GM21619 (cell line): Measurements from ENCODE around the gene CTRB1.
"Not testable (repeated sequence)": the region's sequence is repeated elsewhere in the genome, so short reads cannot be mapped to it uniquely, and the experiment has no call there.

Experiments
- ATAC-seq: cut with Tn5 transposase; IDR thresholded peaks from one replicate; pipeline ENCODE4 v1.9.1; 2021; ENCODE audit not compliant: unreplicated experiment

Gene CTRB1

DNA sequence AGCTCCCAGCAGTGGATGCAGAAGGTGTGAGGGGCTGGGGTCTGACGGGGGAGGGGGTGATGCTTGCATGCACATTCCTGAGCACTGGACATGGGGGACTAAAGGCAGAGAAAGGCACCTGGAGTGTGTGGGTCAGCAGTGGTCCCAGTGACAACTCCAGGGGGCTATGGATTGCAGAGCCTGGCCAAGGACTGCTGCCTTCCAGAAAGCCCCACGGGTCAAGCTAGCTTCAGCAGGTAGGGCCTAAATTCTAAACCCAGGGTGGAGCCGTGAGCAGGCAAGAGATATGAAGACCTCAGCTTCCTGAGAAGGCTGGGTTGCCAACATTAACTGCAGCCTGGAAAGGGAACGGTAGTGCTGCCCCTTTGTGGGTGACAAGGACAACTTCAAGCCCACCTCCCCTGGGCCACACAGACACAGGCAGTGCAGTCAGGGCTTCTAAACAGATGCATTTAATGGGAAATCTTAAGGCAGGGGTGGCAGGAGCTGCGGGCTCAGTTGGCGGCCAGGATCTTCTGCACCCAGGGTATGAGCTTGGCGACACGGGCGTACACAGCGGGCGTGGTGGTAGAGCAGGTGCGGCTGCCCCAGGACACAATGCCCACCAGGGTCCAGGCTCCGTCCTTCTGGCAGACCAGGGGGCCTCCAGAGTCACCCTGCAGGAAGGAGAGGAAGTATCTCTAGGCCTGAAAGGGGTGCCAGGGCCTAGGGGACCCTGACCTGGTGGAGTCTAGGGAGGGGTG lies 14.9 kb upstream of the CTRB1 start:
- ATAC-seq: no peak

DNA sequence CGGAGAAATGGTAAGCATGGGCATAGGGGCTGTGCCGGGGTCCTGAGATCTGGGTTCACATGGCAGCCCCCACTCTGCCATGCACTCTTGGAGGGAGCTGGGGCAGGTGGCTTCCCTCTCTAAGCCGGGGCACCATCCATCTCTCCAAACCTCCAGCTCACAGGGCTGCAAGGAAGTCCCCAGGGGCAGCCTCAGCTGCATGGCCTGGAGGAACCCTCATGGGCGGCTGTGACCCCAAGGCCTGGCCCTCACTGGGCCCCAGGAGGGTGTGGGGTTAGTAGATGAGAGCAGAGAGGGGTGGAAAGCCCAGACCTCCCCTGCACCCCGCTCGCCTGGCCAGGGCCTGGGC lies 14.4 kb upstream of the CTRB1 start:
- ATAC-seq: no peak

GRCh38 chr16:75204905-75205304 lies 13.9 kb upstream of the CTRB1 start:
- ATAC-seq: not testable (repeated sequence)

DNA sequence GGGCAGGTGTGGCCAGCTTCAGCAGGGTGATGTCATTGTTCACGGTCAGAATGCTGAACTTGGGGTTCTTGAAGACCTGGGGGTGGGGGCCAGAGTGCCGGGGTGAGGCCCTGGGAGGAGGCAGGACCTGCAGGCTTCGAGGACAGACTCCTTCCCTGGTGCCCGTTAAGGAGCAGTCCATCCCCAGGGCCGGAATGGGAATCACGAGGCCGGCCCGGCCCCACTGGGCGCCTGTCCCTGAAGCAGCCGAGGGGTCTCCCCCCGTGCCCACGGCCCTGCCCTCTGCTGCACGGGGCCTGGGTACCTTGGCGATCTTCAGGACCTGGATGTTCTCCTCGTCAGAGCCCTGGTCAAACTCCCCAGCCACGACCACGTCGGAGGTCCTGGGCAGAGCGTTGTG lies 13.3 kb upstream of the CTRB1 start:
- ATAC-seq: not testable (repeated sequence)

- ATAC-seq: not testable (repeated sequence)
Observed at GRCh38 chr16:75205961-75206748, 12.6 kb upstream of the CTRB1 start.

GRCh38 chr16:75206749-75207451 lies 11.9 kb upstream of the CTRB1 start, which contains the start of gene CTRB2:
Gene CTRB2, minus strand, starts transcription at chr16:75207161. Its CDS starts 20 bp downstream, at chr16:75207141.
- no peak for ATAC-seq

- ATAC-seq: no peak
Observed at GRCh38 chr16:75207831-75208230, 11.0 kb upstream of the CTRB1 start.

DNA sequence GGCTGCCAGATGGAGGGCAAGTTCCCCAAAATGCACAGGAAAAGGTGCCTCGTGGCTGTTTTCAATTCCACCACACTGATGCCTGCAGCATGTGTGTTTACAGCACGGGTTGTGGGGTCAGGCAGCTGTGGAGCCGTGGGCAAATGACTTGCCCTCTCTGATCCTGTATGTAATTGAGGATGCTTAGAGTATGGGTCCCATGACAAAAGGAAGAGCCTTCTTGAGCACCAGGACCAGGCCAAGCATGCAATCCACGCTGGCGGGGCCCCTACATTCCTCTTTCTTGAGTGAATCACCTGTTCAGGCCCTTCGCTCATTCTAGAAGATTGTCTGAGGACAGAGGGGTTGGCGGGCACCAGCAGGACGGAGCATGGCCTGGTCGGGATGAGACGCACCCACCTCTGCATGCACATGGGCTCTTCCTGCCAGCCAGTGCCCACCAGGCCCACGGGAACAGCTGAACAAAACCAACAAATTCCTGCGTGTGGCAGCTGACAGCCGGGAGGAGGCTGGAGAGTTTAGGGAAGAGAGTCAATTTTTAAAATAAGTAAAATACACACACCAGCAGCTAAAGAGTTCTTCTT lies 10.5 kb upstream of the CTRB1 start:
- ATAC-seq: no peak

DNA sequence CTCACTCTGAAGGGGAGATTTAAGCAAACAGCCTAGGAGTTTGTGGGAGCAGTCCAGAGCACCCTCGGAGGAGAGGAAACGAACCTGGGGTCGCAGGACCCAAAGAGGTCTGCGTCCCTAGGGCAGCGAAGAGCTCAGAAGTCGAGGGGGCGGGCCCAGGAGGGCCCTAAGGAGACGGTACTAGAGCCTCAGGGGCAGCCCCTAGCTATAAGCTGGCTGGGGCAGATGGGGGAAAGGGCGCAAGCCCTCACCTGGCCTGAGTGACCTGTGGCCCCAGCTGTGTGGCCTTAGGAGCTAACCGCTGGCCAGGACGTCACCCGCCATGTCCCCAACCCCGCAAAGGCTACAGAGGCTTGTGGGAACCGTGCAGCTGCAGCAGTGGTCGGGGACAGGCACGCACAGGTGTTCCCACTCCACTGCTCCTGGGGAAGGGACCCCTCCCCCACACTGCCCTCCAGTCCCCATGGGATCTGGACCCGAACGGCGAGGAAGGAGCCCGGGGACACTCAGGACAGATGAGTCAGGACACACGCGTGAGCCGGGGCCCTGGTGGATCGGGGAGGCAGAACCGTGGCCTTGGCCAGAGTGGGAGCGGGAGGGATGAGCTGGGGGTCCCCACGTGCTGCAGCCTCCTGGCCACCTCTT lies 9.8 kb upstream of the CTRB1 start:
- no peak for ATAC-seq

DNA sequence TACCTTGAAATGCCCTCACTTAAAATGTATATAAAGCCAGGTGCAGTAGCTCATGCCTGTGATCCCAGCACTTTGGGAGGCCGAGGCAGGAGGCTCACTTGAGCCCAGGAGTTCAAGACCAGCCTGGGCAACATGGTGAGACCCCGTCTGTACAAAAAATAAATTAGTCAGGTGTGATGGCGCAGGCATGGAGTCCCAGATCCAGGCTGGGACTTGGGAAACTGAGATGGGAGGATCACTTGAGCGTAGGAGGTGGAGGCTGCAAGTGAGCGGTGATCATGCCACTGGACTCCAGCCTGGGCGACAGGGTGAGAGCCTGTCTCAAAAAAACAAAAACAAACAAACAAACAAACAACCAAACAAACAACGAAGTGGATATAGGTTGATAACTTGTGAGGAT lies 9.3 kb upstream of the CTRB1 start:
- ATAC-seq: not testable (repeated sequence)

GRCh38 chr16:75209944-75210343 lies 8.8 kb upstream of the CTRB1 start:
- no peak for ATAC-seq

- not testable (repeated sequence) for ATAC-seq
Observed at GRCh38 chr16:75211286-75211685, 7.5 kb upstream of the CTRB1 start.

- ATAC-seq: no peak
Observed at GRCh38 chr16:75216127-75216526, 2.7 kb upstream of the CTRB1 start.

GRCh38 chr16:75216576-75216975 lies 2.2 kb upstream of the CTRB1 start:
- ATAC-seq: no peak

GRCh38 chr16:75217389-75217851 lies 1.4 kb upstream of the CTRB1 start:
- no peak for ATAC-seq

DNA sequence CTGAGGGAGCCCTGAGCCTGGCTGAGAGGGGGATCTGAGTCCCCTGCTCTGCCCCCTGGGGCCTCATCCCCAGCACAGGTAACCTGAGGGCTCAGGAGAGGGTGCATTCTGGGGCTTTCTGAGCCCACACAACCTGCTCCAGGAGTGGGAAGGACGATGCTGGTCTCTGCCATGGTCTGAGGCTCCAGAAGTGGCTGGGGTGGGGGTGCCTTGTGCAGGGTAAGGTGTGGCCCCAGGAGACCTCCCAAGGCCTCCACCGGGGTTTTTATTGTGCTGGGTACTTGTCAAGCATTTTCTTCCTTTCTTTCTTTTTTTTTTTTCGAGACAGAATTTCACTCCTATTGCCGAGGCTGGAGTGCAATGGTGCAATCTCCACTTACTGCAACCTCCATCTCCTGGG lies 300 bp downstream of the CTRB1 start:
- no peak for ATAC-seq

DNA sequence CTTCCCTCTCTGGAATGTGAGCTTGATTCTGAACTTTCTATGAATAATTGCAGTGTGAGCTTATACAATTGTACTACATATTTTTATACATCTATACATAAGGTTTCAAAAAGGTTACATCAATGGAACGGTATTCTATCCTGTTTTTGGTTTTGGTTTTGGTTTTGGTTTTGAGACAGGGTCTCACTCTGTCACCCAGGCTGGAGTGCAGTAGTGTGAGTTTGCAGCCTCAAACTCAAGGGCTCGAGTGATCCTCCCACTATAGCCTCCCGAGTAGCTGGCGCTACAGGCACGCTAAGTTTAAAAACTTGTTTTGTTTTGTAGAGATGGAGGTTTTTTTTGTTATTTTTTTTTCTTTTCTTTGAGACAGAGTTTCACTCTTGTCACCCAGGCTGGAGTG lies 1.1 kb downstream of the CTRB1 start:
- ATAC-seq: no peak

DNA sequence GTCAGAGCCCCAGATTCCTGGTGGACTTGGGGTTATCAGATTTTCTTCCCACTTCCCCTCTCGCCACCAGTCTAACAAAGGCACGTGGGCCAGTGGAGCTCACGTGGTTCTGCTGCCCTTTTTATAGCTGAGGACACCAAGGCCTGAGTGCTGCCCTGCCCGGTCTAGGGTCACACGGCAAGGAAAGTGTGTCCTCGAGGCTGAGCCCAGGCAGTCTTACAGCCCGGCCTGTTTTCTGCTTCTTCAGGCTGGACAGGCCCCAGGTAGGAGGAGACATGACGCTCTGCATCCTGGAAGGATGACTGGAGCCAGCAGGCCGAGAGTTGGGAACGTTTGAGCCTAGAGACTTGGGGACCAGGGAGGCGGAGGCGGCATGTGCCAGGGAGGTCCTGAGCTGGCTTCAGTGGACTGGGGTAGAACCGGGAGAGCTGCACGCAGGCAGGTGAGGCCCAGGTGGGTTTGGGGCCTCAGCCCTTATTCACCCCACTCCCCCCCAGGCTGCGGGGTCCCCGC lies 3.5 kb downstream of the CTRB1 start:
- no peak for ATAC-seq

- not testable (repeated sequence) for ATAC-seq
Observed at GRCh38 chr16:75223129-75223528, 4.3 kb downstream of the CTRB1 start.

DNA sequence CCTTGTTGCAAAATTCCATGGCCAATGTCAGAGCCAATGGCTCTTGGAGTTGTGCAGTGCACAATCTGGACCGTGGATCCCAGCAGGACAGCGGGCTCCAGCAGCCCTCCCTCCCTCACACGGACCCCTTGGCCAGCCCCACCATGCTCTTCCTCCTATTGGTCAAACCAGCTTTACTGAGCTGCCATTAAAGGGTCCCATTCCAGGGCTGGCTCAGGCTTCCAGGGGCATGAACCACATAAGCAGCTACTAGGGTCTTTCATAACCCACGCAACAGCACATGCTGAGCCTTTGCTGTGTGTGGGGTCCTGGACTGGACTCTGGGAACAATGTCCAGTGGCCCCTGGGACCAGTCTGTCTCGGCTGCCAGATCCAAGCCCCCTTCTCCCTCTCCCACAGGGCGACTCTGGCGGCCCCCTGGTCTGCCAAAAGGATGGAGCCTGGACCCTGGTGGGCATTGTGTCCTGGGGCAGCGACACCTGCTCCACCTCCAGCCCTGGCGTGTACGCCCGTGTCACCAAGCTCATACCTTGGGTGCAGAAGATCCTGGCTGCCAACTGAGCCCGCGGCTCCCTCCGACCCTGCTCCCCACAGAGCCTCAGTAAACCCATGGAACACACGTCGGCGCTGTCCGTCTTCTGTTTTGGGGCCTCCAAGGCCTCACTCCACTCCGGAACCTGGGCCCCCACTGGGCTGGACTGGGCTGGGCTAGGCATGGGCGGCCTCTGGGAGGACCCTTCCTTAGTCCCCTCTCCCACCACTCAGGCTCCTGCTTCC lies 5.7 kb downstream of the CTRB1 start:
- ATAC-seq: no peak
